ENCODE measurements around the gene SMTNL2.
"Not testable (repeated sequence)": the region's sequence is repeated elsewhere in the genome, so short reads cannot be mapped to it uniquely, and the experiment has no call there.

GRCh38 chr17:4638766-4639165 is 54.4 kb downstream of the SMTNL2 start:
- TF ChIP-seq POLR2A (IDR thresholded peaks at IDR 0.05; ENCODE audit: low read depth, low read length); TAF1 (IDR thresholded peaks at IDR 0.05; ENCODE audit: borderline replicate concordance, low read depth, low read length): not testable (repeated sequence)

Measured in GM12892 (cell line).